Measurements from ENCODE around the gene RAP1A.
"Not testable (repeated sequence)": the region's sequence is repeated elsewhere in the genome, so short reads cannot be mapped to it uniquely, and the experiment has no call there.

The RAP1A gene

DNA sequence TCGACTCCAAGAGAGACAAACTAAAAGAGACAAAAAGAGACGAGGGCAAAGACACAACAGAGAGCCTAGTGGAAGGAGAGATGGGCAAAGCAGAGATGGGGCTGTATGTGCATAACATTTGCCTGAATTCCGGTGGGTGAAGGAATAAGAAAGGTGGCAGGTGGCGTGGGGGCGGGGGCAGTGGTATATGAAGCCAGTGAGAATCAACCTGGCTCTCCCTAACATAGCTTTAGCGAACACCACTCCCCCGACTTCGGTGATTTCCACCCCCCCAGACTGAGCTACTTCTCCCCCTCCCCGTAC, 118.5 kb downstream of the RAP1A start:
- no peak for DNase-seq (ENCODE audit: low spot score)

- no peak for DNase-seq (ENCODE audit: low spot score)
Observed at GRCh38 chr1:111738436-111739193, 119.0 kb downstream of the RAP1A start.

DNA sequence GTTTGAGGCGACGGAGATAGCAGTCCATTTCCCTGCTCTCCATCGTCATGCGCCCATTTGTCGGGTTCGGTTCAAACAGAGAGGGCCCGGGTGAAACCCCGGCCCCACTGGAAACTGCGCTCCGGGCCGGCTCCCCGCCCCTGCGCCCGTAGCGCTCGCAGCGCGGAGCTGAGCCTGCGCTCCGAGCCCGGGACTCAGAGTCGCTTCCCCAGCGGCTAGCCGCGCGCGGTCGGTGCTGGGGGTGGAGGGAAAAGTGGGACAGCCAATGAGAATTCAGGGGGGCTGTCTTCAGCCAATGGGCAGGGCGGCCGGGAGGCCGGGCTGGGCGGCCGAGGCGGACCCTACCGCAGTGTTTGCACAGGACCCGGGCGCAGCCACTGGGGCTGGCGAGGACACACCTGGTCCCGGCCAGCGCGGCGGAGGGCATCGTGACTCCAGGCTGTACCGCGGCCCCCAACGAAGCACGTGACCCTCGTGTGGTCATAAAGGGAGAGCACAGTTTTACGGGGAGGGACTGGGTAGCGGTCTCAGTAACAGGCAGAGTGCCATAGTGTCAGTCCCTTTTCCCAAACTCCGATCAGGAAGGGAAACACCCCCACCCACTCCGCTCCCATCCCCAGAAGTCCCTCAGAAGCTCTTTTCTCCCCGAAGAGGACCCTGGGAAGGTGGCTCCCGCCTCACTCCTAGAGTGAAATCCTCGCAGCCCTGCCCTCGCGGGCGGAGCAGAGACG, 119.8 kb downstream of the RAP1A start, which contains the start of gene INKA2:
Gene INKA2, minus strand, starts transcription at position 202 of the 731 bp plus-strand sequence. Its CDS starts 153 bp downstream, at position 49.
- DNase-seq (ENCODE audit: low spot score): no peak

- DNase-seq (ENCODE audit: low spot score): no peak
Observed at GRCh38 chr1:111739925-111740765, 120.6 kb downstream of the RAP1A start.

DNA sequence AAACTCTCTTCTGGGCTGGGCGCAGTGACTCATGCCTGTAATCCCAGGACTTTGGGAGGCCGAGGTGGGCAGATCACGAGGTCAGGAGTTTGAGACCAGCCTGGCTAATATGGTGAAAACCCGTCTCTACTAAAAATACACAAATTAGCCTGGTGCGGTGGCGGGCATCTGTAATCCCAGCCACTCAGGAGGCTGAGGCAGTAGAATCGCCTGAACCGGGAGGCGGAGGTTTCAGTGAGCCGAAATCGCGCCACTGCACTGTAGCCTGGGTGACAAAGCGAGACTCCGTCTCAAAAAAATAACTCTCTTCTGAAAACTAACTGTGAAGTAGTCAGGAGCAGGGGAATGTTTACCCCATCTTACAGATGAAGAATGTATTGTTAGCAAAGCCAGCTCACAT, 122.7 kb downstream of the RAP1A start:
- DNase-seq (ENCODE audit: low spot score): not testable (repeated sequence)

DNA sequence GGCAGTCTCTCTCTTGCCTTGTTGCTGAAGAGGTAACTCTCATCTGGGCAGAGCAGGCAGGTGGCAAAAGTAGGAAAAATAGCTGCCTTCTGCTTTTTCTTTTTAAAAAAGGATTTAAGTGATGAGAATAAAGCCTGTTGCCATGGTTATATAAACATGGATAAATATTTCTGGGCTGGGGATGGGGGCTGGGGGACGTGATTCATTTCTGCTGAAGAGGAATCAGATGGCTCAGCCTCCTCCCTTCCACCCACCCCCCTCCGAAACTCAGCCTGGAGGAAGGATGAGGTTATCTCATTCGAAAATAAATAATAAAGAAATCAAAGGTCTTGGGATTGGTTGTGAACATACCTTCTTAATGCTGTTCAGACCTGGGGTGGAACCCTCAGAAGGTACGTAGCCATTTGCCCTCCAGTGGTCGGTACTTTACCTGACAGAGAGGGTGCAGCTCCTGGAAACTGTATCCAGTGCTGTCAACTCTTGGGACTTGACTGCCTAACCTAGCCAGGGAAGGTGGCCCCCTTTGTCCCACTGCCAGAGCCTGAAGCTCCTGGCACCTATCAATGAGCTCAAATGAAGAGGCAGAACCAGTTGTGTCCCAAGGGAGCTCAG, 123.5 kb downstream of the RAP1A start:
- no peak for DNase-seq (ENCODE audit: low spot score)

- DNase-seq (ENCODE audit: low spot score): no peak
Observed at GRCh38 chr1:111743679-111744101, 124.1 kb downstream of the RAP1A start.

- peak; percentile 22 for DNase-seq (ENCODE audit: low spot score)
Observed at GRCh38 chr1:111745675-111746613, 126.4 kb downstream of the RAP1A start.

DNA sequence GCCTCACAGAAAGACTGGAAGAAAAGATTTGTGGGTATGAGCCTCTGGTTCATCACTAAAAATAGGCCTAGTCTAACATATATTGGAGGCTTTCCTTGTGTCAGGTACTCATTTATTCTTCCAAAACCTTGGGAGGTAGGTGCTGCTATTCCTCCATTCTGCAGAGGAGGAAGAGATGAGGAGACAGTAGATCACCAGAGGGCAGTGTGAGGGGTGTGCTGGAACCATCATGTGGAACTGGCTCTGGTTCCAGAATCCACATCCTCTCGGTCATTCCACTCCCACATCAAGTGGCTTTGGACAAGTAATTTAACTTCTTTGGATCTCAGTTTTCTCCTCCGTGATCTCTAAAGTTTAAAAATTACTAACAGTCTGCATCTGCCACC, 127.0 kb downstream of the RAP1A start:
- no peak for DNase-seq (ENCODE audit: low spot score)

DNA sequence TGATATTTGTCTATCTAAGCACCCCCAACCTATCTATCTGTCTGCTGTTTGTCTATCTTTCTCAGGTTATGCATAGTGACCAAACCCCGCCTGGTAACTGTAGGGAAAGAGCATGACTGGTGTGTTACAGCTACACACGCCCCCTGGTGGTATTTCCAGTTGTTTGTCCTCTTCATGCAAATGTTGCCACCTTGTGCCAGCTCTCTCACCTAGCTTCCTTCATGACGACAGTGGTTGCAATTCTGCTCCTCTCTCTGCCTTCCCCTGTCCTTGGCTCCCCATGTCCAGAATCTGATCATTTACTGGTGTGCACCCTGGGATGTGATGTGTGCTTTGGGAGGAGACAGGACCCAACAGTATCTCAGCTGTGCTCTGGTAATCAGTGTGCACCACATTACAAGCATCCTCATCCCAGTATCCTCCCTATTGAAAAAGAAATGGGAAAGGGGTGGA, 127.7 kb downstream of the RAP1A start:
- peak; percentile 44 for DNase-seq (ENCODE audit: low spot score)

- no peak for DNase-seq (ENCODE audit: low spot score)
Observed at GRCh38 chr1:111747947-111748346, 128.4 kb downstream of the RAP1A start.

GRCh38 chr1:111749628-111750027, 130.0 kb downstream of the RAP1A start:
- DNase-seq (ENCODE audit: low spot score): no peak

- DNase-seq (ENCODE audit: low spot score): no peak
Observed at GRCh38 chr1:111750856-111751255, 131.3 kb downstream of the RAP1A start.

DNA sequence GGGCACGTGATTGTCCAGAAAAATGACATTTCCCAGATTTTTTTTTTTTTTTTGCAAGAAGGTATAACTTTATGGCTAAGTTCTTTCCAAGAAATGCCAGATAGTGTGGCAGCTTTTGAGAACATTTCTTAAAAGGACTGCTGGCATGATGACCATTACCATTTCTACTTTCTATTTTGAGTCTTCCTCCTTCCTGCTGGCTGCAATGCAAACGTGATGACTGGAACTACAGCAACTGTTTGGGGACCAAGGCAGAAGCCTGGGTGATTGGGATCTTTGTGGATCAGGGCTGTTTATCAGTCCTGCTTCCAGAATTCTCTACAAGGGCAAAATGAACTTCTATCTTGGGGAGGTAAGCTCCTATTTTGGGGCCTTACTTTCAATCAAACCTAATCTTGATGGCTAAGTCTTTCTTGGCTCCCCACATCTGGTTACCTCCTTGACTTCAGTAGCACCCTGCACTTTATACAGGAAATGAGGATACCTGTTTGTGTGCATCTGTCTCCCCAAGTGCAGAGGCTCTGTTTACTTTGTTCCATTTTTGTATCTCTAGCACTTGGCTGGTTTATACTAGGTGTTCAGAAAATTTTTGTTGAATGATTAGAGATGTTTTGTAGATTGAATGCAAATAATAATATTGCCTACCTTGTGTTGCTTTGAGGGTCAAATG, 132.5 kb downstream of the RAP1A start:
- DNase-seq (ENCODE audit: low spot score): no peak

GRCh38 chr1:111754984-111755330, 135.4 kb downstream of the RAP1A start:
- DNase-seq (ENCODE audit: low spot score): no peak

- DNase-seq (ENCODE audit: low spot score): peak; percentile 68
Observed at GRCh38 chr1:111755331-111756123, 135.9 kb downstream of the RAP1A start, which contains the start of gene DDX20. Gene DDX20 (plus strand): TSS chr1:111755901. CDS start chr1:111755925, 24 bp downstream.

GRCh38 chr1:111756124-111756513, 136.5 kb downstream of the RAP1A start:
- no peak for DNase-seq (ENCODE audit: low spot score)

DNA sequence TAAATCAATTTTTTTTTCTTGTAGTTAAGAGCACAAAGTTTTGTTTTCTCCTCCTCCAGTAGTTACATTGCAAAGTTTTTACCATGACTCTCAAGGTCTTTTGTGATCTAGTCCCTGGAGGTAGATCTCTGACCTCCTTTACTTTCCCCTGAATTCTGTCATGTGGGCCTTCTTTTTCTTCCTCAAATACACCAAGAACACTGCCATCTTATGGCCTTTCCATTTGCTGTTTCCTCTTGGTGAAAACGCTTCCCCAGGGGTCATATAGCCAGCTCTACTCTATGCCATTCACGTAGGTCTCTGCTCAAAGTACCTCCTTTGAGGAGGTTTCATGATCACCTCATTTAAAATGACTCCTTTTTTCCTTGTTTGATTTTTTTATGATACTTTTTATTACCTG, 138.8 kb downstream of the RAP1A start:
- DNase-seq (ENCODE audit: low spot score): no peak

DNA sequence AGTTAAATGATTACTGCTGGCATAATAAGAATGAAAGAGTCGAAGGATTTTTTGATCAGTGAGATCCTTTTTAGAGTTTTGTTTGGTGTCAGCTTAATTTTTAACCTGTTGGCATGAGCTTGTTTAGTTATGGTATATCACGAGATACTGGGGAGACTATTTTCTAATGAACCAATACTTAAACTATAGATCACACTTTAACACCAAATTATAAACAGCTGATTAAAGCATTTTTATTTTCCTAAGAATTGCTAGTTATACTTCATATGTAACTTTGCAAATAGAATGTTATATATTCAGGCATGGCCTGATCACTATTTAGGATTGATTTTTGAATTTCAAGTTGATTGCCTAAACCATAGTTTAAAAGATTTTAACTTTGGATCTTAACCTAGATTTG, 142.1 kb downstream of the RAP1A start:
- DNase-seq (ENCODE audit: low spot score): no peak

DNA sequence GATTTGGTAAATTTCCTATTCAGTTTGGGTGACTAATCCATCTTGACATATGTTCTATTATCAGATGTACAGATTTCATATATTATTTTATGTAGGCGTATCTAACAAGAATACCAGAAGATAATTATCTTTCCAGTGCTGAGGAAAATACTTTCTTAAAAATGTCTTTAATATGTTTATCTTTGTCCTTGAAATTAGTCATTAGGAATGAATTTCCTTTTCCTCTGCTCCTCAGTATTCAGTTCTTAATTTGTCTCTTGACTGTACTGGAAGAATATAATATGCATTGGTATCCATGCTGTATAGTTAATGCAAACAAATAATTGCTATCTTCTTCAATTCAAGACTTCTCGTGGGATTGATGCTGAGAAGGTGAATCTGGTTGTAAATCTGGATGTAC, 142.7 kb downstream of the RAP1A start:
- DNase-seq (ENCODE audit: low spot score): no peak

Data from COLO829 (cell line).